Activated CD4-positive, alpha-beta T cell treated with anti-CD3 and anti-CD28 coated beads, Interleukin-2, amount 50 U/mL, for 24 hours (primary cell): ENCODE data around the gene CES4A.

Experiments
- DNase-seq, 2 donors: peaks; one replicate each; pipeline ENCODE4 v3.0.0-alpha.2; 2020; ENCODE audit warnings: low read depth in 1 of 2, low spot score in 1 of 2

Gene CES4A

DNA sequence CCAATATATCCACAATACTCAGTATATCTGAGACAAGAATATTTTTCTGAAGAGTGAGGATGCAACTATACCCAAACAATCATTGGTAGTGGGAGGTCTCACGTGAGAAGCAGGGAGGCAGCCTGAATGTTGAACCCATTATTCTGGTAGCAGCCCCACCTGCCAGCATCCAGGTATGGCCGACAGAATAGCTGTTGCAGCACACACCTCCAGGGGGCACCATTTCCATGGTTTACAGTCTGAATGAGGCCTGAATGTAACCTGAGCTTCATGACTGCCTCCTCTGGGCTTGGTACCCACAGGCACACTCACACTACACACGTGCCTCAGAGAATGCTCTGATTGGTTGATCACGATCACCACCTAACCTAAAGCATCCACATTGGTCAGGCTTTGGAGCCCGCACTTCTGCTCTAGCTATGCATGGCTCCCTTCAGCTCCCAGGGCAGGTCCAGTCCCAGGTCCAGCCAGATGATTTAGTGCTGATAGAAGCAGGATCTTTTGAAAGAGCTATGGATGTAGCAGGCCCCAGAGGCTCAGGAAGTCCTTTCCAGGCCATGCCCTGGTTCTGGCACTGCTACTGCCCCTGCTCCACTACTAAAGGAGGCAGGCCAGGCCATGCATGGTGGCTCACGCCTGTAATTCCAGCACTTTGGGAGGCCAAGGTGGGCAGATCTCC, 29.6 kb downstream of the CES4A start:
- peak; percentile 76 to 87 for DNase-seq

DNA sequence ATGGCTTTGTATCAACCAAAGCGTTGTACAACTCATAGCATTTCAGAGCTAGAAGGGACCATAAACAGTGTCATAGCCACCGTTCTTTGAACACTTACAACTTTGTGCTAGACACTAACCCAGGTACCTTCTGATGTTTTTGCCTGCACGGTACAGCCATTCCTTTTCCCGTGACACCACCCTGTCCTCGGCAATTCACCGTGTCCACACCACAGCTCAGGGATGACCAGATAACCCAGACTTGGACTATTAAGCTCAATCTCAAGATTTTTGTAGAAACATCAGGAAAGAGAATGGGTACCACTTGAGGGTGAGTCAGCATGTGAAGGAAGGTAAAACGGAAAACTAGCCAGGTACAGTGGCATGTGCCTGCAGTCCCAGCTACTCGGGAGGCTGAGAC, 30.8 kb downstream of the CES4A start:
- DNase-seq, result no peak

DNA sequence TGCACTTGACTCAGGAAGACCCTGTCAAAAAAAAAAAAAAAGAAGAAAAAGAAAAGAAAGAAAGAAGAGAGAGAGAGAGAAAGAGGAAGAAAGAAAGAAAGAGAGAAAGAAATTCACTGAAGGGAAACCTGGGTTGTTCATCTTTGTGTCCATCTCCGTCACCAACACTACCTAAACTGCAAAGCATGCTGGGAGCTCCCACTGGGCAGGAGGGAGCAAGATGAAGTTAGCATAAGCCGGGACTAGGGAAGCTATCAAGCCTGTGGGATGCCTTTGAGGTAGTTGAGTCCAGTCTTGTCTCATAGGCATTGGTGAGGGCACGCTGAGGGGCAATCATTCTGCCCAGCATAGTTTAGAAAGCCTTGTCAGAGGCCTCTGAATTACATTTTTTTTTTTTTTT, 32.9 kb downstream of the CES4A start:
- DNase-seq, result no peak

DNA sequence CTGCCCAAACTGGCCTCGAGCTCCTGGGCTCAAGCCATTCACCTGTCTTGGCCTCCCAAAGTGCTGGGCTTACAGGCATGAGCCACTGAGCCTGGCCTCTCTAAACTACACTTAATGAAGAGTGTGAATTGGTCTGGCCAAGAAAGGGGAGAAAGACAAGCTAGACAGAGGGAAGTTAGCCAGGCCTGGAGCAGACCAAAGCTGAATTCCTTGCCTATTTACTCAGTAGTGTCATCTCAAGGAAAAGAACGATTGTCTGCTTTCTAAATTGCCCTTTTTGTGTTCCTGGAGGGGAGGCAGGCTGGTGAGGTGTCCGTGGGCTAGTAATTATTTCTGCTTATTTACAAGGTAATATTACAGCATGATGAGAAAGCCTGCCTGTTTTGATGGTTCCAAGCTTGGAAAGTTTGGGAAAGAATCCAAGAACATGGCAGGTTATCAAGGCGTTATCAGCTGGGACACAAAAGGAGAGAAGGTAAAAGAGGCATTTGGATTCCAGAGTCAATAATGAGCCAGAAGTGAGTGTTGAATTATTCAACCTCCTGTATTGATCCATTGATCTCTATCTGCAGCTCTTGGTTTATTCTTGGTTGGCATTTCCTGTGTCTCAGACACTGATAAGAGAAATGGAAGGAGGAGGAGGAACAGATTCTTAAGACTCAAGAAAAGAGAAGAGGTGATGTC, 34.3 kb downstream of the CES4A start:
- DNase-seq, result no peak

DNA sequence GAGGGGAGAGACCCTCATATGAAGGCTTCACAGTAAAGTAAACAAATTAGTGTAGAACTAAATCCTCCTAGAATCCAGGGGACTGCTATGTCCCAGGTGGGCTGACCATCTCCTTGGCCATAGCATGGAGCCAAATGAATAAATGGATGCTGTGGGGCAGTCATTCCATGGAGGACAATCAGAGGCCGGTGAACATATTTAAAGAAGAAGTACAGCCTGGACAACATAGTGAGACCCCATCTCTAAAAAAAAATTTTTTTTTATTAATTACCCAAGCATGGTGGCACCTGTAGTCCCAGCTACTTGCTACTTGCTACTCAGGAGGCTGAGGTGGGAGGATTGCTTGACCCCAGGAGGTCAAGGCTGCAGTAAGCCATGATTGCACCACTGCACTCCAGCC, 35.3 kb downstream of the CES4A start:
- DNase-seq, result no peak

DNA sequence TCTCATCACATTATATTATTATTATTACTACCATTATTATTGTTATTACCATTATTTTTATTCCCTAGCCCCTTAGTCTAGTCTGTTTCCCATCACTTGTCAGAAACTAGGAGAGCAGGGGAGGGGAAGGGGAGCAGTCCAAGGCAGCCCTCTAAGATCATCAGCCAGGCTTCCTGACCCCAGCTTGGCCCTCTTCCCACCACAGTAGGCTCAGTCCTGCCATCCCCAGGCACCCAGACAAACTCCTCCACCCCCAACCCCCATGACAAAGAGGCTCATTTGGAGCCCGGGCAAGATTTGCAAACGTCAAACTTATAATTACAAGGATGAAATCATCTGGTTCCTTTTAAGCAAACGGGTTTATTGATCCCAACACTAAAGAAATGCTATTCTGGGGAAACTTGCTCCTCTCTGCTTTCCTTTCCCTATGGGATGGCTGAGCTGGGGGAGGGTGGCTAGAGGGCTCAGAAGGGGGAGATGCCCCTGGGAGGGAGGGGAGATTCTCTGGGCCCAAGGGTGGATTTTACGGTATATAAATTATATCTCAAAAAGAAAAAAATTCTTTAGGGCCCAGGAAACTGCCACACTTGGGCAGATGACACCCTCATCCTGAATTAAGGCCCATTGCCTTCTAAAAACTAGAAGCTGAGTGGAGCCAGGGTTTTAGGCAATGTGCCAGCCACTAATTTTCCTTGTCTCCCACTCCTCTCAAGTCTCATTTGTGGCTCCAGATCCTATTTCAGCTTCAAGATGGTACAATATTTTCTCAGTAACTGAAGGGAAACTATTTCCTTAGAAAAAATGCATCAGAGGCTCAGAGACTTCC, 36.2 kb downstream of the CES4A start:
- no peak for DNase-seq

DNA sequence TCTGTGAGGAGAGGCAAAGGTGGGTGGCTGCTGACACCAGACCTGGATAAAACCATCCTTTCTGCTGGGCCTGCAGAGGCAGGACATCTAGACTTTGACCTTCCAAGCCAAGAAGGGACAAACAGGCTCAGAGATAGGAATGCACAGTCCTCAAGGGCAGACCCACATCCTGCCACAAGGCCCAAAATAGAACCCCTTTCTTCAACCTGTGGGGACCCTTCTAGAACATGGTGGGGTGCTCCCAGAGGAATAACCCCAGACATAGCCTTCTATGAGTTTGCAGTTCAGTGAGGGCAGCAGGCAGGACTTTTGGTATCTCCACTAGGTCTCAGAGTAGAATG, 36.8 kb downstream of the CES4A start:
- no peak for DNase-seq

DNA sequence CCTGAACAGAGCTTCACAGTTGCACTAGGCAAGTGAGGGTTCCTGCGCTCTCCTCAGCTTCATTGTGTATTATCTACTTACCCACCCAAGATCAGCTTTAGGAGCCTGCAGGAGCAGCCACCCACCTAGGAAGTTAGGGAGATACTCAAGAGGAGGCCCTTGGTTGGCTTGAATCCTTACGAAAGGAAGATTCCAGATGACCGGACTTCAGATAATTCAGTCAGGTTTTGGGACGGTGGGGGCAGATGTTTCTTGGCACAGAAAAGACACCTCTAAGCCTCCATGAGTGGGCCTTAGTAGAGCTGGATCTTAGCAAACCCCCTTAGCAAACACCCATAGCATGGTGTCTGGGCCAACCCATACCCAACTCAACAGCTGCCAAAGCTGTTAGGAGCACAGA, 38.2 kb downstream of the CES4A start:
- DNase-seq, result no peak

DNA sequence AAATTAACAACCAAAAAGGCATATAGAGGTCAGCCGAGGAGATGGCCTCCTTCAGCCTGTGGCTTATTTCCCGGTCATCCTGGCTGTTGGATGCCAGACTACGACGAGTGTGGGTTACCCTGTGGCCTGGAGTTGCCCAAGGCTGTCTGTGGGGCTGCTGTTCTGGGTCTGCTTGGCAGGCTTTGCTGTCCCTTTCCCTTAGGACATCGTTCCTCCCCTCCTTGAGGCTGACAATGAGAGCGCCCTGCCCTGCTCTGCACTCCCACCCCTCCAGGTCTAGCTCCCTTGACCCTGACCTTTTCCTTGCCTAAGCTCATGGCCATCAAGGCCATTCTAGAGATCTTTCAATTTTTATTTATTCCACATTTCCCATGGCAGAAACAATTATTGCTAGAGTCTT, 38.7 kb downstream of the CES4A start:
- no peak for DNase-seq

DNA sequence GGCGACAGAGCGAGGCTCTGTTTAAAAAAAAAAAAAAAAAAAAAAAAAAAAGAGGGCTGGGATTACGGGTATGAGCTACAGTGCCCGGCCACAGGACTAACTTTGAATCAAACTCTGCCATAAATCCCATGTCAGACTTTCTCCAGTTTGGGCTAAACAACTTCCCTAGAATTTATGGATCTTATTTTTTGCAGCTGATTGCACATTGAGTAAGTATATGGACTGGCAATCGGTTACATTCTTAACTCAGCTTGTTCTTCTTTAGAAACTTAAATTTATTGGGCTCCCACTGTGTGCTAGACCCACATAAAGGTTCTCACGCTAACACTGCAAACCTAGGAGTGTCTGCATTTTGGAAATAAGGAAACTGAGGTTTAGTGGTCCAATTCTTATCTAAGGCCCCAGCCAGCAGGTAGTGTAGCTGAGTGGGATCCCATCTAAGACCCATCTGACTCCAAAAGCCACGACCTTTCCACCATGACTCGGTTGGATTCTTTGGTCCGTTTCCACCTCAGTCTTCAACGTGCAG, 39.8 kb downstream of the CES4A start:
- no peak for DNase-seq

DNA sequence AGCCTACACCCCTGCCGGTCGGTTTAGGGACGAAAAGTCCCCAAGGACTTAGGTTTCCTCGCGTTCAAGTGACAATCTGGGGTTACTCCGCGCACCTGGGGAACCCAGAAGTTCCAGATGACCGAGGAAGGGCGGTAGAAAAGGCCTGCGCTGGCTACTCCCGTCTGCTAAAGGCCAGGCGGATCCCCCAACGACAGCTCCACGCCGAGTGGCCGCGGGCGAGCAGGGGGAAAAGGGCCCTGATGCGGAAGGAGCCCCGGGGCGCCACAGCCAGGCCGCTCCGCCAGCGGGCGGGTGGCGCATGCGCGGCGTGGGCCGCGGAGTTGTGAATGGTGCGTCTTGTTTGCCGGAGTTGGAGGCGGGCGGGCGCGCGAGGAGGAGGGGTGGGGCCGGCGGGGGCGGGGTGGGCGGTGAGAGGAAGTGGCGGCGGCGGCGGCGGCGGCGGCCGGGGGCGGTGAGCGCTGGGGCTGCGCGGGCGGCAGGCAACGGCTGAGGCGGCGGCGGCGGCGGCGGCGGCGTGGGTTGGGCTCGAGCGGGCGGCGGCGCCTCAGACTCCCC, 40.4 kb downstream of the CES4A start, which contains the start of gene CBFB:
CBFB (plus strand) TSS at position 454 of the 558 bp plus-strand sequence. CDS start 259 bp downstream, outside the sequence.
- peak; percentile 84 to 86 for DNase-seq

DNA sequence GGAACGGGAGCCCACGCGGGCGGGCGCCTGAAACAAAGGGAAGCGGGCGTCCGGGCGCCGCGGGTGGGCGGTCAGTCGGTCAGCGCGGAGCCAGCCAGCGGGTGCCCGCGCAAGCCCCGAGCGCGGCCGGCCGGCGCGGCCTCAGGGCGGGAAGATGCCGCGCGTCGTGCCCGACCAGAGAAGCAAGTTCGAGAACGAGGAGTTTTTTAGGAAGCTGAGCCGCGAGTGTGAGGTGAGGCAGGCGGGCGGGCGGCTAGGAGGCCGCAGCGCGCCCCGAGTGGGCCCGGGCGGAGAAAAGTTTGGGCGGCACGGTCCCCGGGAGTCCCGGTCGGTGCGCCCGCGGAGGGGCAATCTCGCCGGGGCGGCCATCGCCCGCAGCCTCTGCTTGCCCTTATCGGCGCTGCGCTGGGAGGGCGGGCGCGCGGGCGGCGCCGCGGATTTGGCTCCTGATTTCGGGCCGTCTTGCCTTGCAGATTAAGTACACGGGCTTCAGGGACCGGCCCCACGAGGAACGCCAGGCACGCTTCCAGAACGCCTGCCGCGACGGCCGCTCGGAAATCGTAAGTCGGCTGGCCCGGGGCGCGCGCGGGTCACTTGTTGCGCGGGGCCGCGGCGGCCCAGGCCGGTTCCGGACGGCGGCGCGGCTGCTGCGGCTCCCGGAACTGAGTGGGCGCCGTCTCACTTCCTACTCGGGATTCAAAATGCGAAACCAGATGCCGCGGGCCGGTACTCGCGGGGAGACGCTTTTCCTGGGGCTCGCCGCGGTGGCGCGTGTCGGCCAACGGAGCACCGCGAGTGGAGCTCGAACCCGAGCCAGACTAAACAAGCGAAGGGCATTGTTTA, 41.1 kb downstream of the CES4A start:
- peak; percentile 34 to 53 for DNase-seq

DNA sequence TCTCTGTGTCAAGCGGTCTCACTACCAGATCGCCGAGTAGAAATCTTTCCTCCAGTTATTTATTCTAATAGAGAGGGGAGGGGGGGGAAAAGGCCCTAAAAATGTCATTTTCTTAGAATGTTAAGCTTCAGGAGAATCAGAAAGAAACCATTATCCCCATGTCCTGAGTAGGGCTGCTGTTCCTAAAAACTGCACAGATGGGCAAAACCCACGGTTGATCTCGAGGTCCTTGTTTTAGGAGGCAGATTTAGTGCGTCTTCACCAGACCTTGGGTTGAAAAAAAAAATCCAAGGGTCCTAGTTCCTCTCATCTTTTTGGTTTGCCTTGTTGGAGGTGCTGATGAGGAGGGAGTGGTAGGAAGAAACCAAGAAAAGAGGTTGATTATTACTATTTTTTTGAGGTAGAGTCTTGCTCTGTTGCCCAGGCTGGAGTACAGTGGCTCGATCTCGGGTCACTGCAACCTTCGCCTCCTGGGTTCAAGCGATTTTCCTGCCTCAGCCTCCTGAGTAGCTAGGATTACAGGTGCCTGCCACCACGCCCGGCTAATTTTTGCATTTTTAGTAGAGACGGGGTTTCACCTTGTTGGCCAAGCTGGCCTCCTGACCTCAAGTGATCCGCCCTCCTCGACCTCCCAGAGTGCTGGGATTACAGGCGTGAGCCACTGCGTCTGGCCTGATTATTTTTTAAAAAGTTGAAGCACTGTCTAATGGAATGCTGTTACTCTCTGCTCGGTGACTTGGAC, 42.0 kb downstream of the CES4A start:
- DNase-seq, result no peak

DNA sequence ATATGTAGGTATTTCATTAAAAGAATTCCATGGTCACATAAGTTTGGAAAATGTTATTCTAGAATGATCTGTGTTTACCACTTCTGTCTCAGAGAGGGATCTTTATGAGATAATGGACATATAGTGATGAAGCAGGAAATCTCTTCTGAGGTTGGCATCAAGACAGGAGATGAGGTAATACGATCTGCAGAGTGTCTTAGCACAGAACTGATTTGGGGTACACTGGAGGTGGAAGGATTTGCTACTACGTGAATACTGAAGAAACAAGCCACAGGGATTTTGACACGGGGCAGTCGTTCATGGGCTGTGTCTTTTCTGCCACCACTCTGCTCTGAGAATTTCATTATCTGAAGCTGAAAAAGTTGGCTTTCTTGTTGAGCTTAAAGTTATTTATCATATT, 46.1 kb downstream of the CES4A start:
- DNase-seq, result no peak

DNA sequence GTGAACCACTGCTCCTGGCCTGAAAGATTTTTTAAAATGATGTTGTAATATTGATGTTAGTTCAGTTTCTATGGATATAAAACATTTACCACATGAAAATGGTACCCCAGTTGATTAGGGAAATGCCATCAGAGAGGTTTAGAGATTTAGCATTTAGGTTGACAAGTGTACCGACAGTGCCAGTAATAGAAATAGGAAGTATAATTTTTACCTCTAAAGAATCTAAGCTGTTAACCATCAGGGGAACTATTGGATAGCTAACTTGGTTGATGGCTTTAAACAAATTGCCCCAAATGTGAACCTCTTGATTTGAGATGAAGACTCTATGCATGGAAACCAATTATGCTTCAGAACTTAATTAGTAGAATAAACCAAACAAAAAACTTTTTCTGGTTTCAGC, 47.0 kb downstream of the CES4A start:
- DNase-seq, result no peak

DNA sequence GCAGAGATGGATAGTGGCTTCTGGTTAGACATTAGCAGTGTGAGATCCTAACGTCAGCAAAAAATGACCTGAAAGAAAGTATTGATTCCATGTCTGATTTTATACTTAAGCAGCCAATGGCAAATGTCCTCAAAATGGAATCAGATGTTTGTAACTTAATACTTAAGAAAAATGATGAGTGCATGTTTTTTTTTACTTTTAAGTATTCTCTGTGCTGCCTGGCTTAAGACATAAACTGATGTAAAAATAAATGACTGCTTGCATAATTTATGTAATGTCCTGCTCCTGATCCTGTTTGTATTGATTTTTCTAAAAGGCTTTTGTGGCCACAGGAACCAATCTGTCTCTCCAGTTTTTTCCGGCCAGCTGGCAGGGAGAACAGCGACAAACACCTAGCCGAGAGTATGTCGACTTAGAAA, 47.9 kb downstream of the CES4A start:
- no peak for DNase-seq

DNA sequence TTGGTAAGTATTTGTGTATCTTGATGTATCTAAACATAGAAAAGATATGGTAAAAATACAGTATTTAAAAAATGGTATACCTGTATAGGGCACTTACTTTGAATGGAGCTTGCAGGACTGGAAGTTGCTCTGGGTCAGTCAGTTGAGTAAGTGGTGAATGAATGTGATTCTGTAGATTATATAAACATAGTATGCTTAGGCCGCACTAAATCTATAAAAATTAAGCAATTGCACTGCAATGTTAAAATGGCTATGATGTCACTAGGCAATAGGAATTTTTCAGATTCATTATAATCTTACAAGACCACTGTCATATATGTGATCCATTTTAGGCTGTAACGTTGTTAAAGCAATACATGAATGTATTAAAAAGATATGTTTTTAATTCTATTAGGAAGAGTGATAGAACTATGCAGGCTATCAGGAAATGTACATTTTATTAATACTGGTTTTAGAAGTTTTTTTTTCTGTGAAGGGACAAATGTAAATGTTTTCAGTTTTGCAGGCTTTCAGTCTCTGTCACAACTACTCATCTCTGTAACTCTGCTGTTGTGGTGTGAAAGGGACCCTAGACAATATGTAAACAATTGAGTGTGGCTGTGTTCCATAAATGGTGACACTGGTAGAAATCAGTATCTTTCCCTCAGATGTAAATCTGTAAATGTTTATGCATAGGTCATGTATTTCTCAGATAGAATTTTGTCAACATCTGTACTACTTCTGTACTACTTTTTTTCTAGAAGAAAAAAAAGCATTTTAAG, 51.1 kb downstream of the CES4A start:
- no peak for DNase-seq

DNA sequence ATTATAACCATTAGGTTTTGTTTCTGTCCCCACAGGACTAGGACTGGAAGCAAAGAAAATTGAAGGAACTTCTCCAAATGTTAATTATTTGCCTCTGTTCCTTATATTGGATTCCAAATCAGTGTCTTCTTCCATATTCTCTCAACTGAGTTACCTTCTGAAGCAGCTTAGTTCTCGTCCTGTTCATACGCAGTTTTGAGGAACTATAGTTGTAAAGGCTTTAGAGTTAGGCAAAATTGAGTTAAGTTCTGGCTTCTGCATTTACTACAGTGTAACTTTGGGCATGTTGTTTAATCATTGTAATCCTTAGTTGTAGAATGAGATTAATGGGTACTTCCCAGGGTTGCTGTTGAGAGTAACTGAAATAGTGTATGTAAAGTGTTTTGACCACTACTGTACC, 51.8 kb downstream of the CES4A start:
- DNase-seq, result no peak

DNA sequence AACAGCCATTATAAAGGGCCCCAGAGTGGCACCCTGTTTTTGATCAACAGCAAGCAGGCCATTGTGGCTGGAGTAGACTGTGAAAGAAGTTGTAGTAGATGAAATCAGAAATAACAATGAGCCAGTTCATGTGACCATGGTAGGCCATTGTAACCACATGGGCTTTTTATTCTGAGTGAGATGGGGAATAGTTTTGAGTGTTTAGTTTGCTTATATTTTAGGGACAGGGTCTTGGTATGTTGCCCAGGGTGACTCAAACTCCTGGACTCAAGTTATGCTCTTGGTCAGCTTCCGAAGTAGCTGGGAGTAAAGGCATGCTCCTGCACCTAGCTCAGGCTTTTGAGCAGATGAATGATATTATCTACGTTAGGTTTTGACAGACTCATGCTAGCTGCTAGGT, 52.5 kb downstream of the CES4A start:
- no peak for DNase-seq
